Muscle of leg (tissue), 11 donors: ENCODE results near the gene KCNN2. TPM values are rescaled to one million over a fixed set of nuclear protein-coding genes. Genes with fewer than 3 reads are reported as not detected.

Experiments
- DNase-seq: peaks from one replicate; pipeline ENCODE4 v3.0.0; 2013
- H3K27ac ChIP-seq: one replicate; pipeline ENCODE4 v1.5.1; 2013; ENCODE audit warnings: mild to moderate bottlenecking, low read length, control low read depth
- H3K27me3 ChIP-seq: one replicate; pipeline ENCODE4 v1.6.1; 2013; ENCODE audit warnings: low read length; ENCODE audit not compliant: control insufficient read depth, insufficient read depth
- H3K36me3 ChIP-seq: one replicate; pipeline ENCODE4 v1.6.1; 2013; ENCODE audit warnings: low read length; ENCODE audit not compliant: control insufficient read depth, insufficient read depth
- H3K4me1 ChIP-seq: one replicate; pipeline ENCODE4 v1.6.1; 2013; ENCODE audit warnings: low read length; ENCODE audit not compliant: control insufficient read depth, insufficient read depth
- H3K4me3 ChIP-seq: one replicate; pipeline ENCODE4 v1.5.1; 2013; ENCODE audit warnings: low read length, control low read depth
- H3K9me3 ChIP-seq: replicated peaks from 2 replicates; pipeline ENCODE4 v1.6.1; 2013; ENCODE audit warnings: low read depth, low read length; ENCODE audit not compliant: control insufficient read depth
- WGBS: methylation state at CpG from one replicate; pipeline ENCODE4 v1.1.5; 2013; ENCODE audit warnings: missing lambda C conversion rate; ENCODE audit not compliant: insufficient coverage; 5-methylcytosine and 5-hydroxymethylcytosine counted together
- polyA plus RNA-seq, 8 donors: library from polyadenylated mRNA; unstranded; fragments of 120-200 nt; gene quantifications; one replicate each; pipeline versions ENCODE4 v1.2.1 to v1.2.3, GENCODE V29; 2013; ENCODE audit warnings: inconsistent platforms in 1 of 8, low replicate concordance in 1 of 8; ENCODE audit not compliant: insufficient read length in 8 of 8, insufficient read depth in 1 of 8
- total RNA-seq: library from RNA; stranded (reverse); fragments of 120-200 nt; gene quantifications from one replicate; pipeline ENCODE4 v1.2.4, GENCODE V29; 2013

Gene KCNN2
- total and polyA plus RNA-seq, 9 donors = 4.7 to 11.9 (median 10.7) TPM

GRCh38 chr5:114471529-114471928, 109.7 kb downstream of the KCNN2 start:
- 62% methylated on average over 2 of the region's 2 CpGs for WGBS
- H3K27ac ChIP-seq = no peak overlapping the region
- no peak for DNase-seq
- no peaks in the 10 kb centered on the region for H3K27me3 ChIP-seq
- no peaks in the 10 kb centered on the region for H3K9me3 ChIP-seq
- no peaks in the 10 kb centered on the region for H3K36me3 ChIP-seq
- no peaks in the 10 kb centered on the region for H3K4me1 ChIP-seq
- no peak overlapping the region for H3K4me3 ChIP-seq

GRCh38 chr5:114473541-114473940, 111.7 kb downstream of the KCNN2 start:
- no peak overlapping the region for H3K27ac ChIP-seq

GRCh38 chr5:114477816-114478334, 116.0 kb downstream of the KCNN2 start:
- Histone ChIP-seq H3K4me3 (no peak overlapping the region), H3K27ac (no peak overlapping the region), H3K4me1 (no peaks in the 10 kb centered on the region), H3K27me3 (no peaks in the 10 kb centered on the region), H3K36me3 (no peaks in the 10 kb centered on the region), H3K9me3 (peaks cover 3% of the 10 kb centered on the region)
- WGBS = no CpG with 5 or more reads among the region's 1 CpG
- DNase-seq = no peak

More at GRCh38 chr5:114473541-114473940, 111.7 kb downstream of the KCNN2 start:
- Histone ChIP-seq H3K27me3 (no peaks in the 10 kb centered on the region), H3K4me3 (no peak overlapping the region), H3K9me3 (no peaks in the 10 kb centered on the region), H3K36me3 (no peaks in the 10 kb centered on the region), H3K4me1 (no peaks in the 10 kb centered on the region)
- WGBS = no CpG with 5 or more reads among the region's 2 CpGs
- DNase-seq = no peak

- no peaks in the 10 kb centered on the region for H3K4me1 ChIP-seq
- H3K27me3 ChIP-seq = no peaks in the 10 kb centered on the region
- no peaks in the 10 kb centered on the region for H3K36me3 ChIP-seq
- no peak for DNase-seq
- no peaks in the 10 kb centered on the region for H3K9me3 ChIP-seq
- 79% methylated on average over 2 of the region's 4 CpGs for WGBS
- H3K4me3 ChIP-seq = no peak overlapping the region
- H3K27ac ChIP-seq = no peak overlapping the region
Measured at GRCh38 chr5:114500756-114501155, 138.9 kb downstream of the KCNN2 start.

- Histone ChIP-seq H3K27me3 (no peaks in the 10 kb centered on the region), H3K36me3 (no peaks in the 10 kb centered on the region), H3K4me3 (no peak overlapping the region), H3K9me3 (no peaks in the 10 kb centered on the region), H3K4me1 (no peaks in the 10 kb centered on the region), H3K27ac (no peak overlapping the region)
- DNase-seq = peak; percentile 3
- WGBS = no CpG with 5 or more reads among the region's 9 CpGs
Measured at GRCh38 chr5:114504560-114504959, 142.7 kb downstream of the KCNN2 start.

- H3K9me3 ChIP-seq = no peaks in the 10 kb centered on the region
- no peak overlapping the region for H3K27ac ChIP-seq
- H3K36me3 ChIP-seq = no peaks in the 10 kb centered on the region
- no peaks in the 10 kb centered on the region for H3K4me1 ChIP-seq
- no peak for DNase-seq
- no peaks in the 10 kb centered on the region for H3K27me3 ChIP-seq
- no CpG with 5 or more reads among the region's 1 CpG for WGBS
- H3K4me3 ChIP-seq = no peak overlapping the region
Measured at GRCh38 chr5:114524221-114524620, 162.4 kb downstream of the KCNN2 start.

- Histone ChIP-seq H3K4me3 (no peak overlapping the region), H3K36me3 (no peaks in the 10 kb centered on the region), H3K27me3 (no peaks in the 10 kb centered on the region), H3K4me1 (no peaks in the 10 kb centered on the region), H3K9me3 (peaks cover 4% of the 10 kb centered on the region), H3K27ac (no peak overlapping the region)
- DNase-seq = no peak
- WGBS = no CpG with 5 or more reads among the region's 1 CpG
Measured at GRCh38 chr5:114544561-114544960, 182.7 kb downstream of the KCNN2 start.
